B cell (primary cell): ENCODE measurements around the gene DENND2A. TPM values are rescaled to one million over a fixed set of nuclear protein-coding genes. Genes with fewer than 3 reads are reported as not detected.

ENCODE experiments used
- ATAC-seq: fragments of 200-7000 bp; cut with Tn5 transposase; one replicate; pipeline ENCODE4 v1.10.0; 2021; ENCODE audit warnings: low read depth, mild to moderate bottlenecking, moderate number of reproducible peaks, moderate library complexity
- CTCF ChIA-PET: fragments of 350-600 bp; sonication (Branson Sonifier 250); formaldehyde crosslinking; loops from one replicate; lab custom pipeline; 2021; ENCODE audit warnings: antibody characterized with exemption, inconsistent platforms; lab: Charles Lee
- POLR2A ChIA-PET: fragments of 350-600 bp; sonication (Branson Sonifier 250); formaldehyde crosslinking; loops from one replicate; lab custom pipeline; 2021; ENCODE audit warnings: antibody characterized with exemption; lab: Charles Lee
- DNase-seq: peaks from one replicate; pipeline ENCODE4 v3.0.0; 2013
- H2AFZ ChIP-seq: 2 replicates; pipeline ENCODE4 v1.6.1; 2012; ENCODE audit warnings: mild to moderate bottlenecking, low read depth, low read length; ENCODE audit not compliant: insufficient read depth, poor library complexity, severe bottlenecking
- H3K27ac ChIP-seq, 2 donors: 1 replicate in 1 of 2; 2 replicates in 1 of 2; pipeline ENCODE4 v1.5.1; 2012 to 2013; ENCODE audit warnings: low read length in 2 of 2, mild to moderate bottlenecking in 2 of 2, moderate library complexity in 1 of 2
- H3K27me3 ChIP-seq, 4 experiments: fragments of 200-600 bp in 1 of 4; sonication (generic) in 1 of 4; replicated peaks in 1 of 4; 1 replicate in 2 of 4; 2 replicates in 2 of 4; pipeline versions ENCODE4 v1.6.1 to v1.7.0; 2013 to 2016; ENCODE audit warnings: low read length in 3 of 4, mild to moderate bottlenecking in 2 of 4, mixed read lengths in 1 of 4, moderate library complexity in 1 of 4; ENCODE audit not compliant: insufficient read depth in 4 of 4, control insufficient read depth in 3 of 4; ENCODE audit errors: control extremely low read depth in 1 of 4
- H3K36me3 ChIP-seq, 2 experiments: replicated peaks in 1 of 2; 1 replicate in 1 of 2; 2 replicates in 1 of 2; pipeline versions ENCODE4 v1.6.1 to v1.7.1; 2013; ENCODE audit warnings: low read length in 1 of 2; ENCODE audit not compliant: insufficient read depth in 2 of 2, control insufficient read depth in 1 of 2; ENCODE audit errors: control extremely low read depth in 1 of 2, extremely low read depth in 1 of 2
- H3K4me1 ChIP-seq, 2 donors: fragments of 200-600 bp in 1 of 2; sonication (generic) in 1 of 2; 1 replicate in 1 of 2; 2 replicates in 1 of 2; pipeline versions ENCODE4 v1.5.1 to v1.6.1; 2013 to 2017; ENCODE audit warnings: low read length in 2 of 2; ENCODE audit not compliant: control insufficient read depth in 2 of 2, insufficient read depth in 2 of 2
- H3K4me2 ChIP-seq: replicated peaks from 2 replicates; pipeline ENCODE3; 2012; ENCODE audit warnings: mild to moderate bottlenecking, low read depth, low read length; ENCODE audit not compliant: poor library complexity, severe bottlenecking
- H3K4me3 ChIP-seq, 5 experiments: fragments of 200-600 bp in 1 of 5; sonication (generic) in 1 of 5; 1 replicate in 3 of 5; 2 replicates in 2 of 5; pipeline versions ENCODE4 v1.5.1 to v1.7.0; 2011 to 2016; ENCODE audit warnings: low read length in 4 of 5, mild to moderate bottlenecking in 4 of 5, low read depth in 2 of 5, control low read depth in 1 of 5, moderate library complexity in 1 of 5; ENCODE audit not compliant: insufficient read depth in 1 of 5; ENCODE audit errors: control extremely low read depth in 1 of 5, extremely low read depth in 1 of 5
- H3K79me2 ChIP-seq: fragments of 200-600 bp; sonication (generic); one replicate; pipeline ENCODE4 v1.6.0; 2016; ENCODE audit warnings: low read length; ENCODE audit not compliant: control insufficient read depth, insufficient read depth
- H3K9ac ChIP-seq: fragments of 200-600 bp; sonication (generic); 2 replicates; pipeline ENCODE4 v1.6.1; 2017; ENCODE audit warnings: mild to moderate bottlenecking, low read length, moderate library complexity
- H3K9me3 ChIP-seq, 3 donors: one replicate each; pipeline versions ENCODE4 v1.6.1 to v1.7.1; 2013; ENCODE audit warnings: low read length in 2 of 3; ENCODE audit not compliant: control insufficient read depth in 2 of 3, insufficient read depth in 1 of 3; ENCODE audit errors: control extremely low read depth in 1 of 3
- H4K20me1 ChIP-seq: 2 replicates; pipeline ENCODE4 v1.6.0; 2012; ENCODE audit warnings: mild to moderate bottlenecking, low read length; ENCODE audit not compliant: insufficient read depth, control insufficient read depth, poor library complexity, severe bottlenecking
- H3K27ac Mint-ChIP-seq: one replicate; pipeline ENCODE4 v1.8.0; 2021; ENCODE audit warnings: mixed read lengths
- H3K27me3 Mint-ChIP-seq: one replicate; pipeline ENCODE4 v1.8.0; 2021; ENCODE audit warnings: mixed read lengths
- H3K4me1 Mint-ChIP-seq: one replicate; pipeline ENCODE4 v1.8.0; 2021; ENCODE audit warnings: mixed read lengths
- H3K4me3 Mint-ChIP-seq: one replicate; pipeline ENCODE4 v1.8.0; 2021; ENCODE audit warnings: mixed read lengths
- H3K9me3 Mint-ChIP-seq: one replicate; pipeline ENCODE4 v1.8.0; 2022; ENCODE audit warnings: mixed read lengths; ENCODE audit not compliant: insufficient read depth
- CTCF ChIP-seq: fragments of 200-600 bp; IDR thresholded peaks from one replicate; pipeline ENCODE4 v1.8.0; 2022; ENCODE audit warnings: antibody characterized with exemption, mild to moderate bottlenecking
- EZH2 ChIP-seq: IDR thresholded peaks from 2 replicates; pipeline ENCODE4 v1.6.1; 2012; ENCODE audit warnings: borderline replicate concordance, low read depth, mild to moderate bottlenecking, moderate library complexity, low read length; ENCODE audit not compliant: insufficient read depth, poor library complexity, severe bottlenecking
- WGBS: methylation state at CpG from one replicate; pipeline ENCODE4 v1.1.5; 2013; ENCODE audit warnings: missing lambda C conversion rate; ENCODE audit not compliant: insufficient coverage; 5-methylcytosine and 5-hydroxymethylcytosine counted together
- intact Hi-C: fragments of 100-400 bp; cut with micrococcal nuclease; formaldehyde crosslinking; loops from one replicate; pipeline ENCODE4 v1.10.0; 2022
- polyA plus RNA-seq: library from polyadenylated mRNA; depleted of rRNA; stranded (reverse); fragments of >200 nt; gene quantifications from 2 replicates; pipeline ENCODE4 v1.2.3, GENCODE V29; 2012
- total RNA-seq, 2 donors: library from RNA; stranded (reverse); fragments of 120-200 nt in 1 of 2; gene quantifications; 1 replicate in 1 of 2; 2 replicates in 1 of 2; pipeline versions ENCODE4 v1.2.3 to v1.2.4, GENCODE V29; 2013 to 2022

Gene DENND2A
- total and polyA plus RNA-seq, 2 donors (not counting 1 experiment from before 2014, with no cell fraction given): 0.31 TPM; not detected in 1

DNA sequence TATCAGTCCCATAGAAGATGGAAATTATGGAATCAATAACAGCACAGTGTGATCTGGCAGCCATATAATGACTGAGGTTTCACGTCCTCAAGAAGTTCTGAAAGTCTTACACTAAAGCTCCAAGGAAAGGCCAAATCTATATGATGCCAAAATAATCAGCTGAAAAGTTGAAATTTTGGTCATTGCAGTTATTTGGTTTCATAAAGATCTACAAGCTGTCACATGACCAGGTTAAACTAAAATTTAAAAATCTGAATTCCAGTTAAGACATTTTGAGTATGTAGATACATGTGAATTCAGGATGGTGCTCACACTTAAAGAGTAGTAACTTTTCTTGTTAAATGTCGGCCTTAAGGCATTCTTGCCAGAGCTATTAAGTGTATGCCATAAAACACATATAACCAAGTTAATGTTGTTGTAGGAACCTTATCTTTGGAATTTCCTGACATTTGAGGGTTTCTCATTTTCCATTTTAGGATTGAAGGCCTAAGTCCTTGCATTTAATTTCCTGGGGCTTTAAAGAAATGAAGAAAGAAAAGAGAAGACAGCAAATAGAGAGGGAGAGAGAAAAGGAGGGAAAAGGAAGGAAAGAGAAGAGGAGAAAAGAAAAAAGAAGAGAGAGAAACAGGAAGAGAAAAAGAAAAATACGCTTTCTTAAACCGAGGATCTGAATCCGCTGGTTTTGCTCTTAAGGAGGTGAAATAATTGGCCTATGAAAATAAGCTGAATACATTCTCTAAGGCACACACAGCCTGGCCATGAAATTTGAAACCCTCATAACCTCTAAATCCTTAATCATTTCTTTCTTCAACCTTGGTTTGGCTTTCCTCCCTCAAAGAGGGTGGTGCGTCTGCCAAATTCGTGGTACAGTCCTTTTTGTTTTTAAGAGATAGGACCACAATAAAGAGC lies 43.8 kb downstream of the DENND2A start:
- H3K27me3 Mint-ChIP-seq: peaks cover 26% of the 10 kb centered on the region
- Histone ChIP-seq H3K4me1 (no peaks in the 10 kb centered on the region), H3K9me3 (no peaks in the 10 kb centered on the region), H3K36me3 (no peaks in the 10 kb centered on the region), H3K4me2 (no peak overlapping the region), H4K20me1 (no peaks in the 10 kb centered on the region), H2AFZ (no peak overlapping the region), H3K27ac (no peak overlapping the region), H3K27me3 (peaks cover 0 to 16% (median 2%) of the 10 kb centered on the region in 4 experiments), H3K79me2 (no peaks in the 10 kb centered on the region), H3K9ac (no peak overlapping the region), H3K4me3 (no peak overlapping the region)
- WGBS: 100% methylated on average over 1 of the region's 7 CpGs
- CTCF ChIA-PET: interaction anchor here (0.7 kb wide), 1 partner anchor 9 kb away, joined by 3 read pairs; no protein-coding TSS in a partner anchor
- DNase-seq (no peak), ATAC-seq (no peak)
- no peaks in the 10 kb centered on the region for H3K9me3 Mint-ChIP-seq
- POLR2A ChIA-PET: interaction anchor here (0.5 kb wide), 1 partner anchor 86 kb away, joined by 4 read pairs; no protein-coding TSS in a partner anchor
- TF ChIP-seq CTCF: no peak
- TF ChIP-seq EZH2: no peak
- H3K4me3 Mint-ChIP-seq: no peak overlapping the region
- intact Hi-C loops: no loop called here
- no peak overlapping the region for H3K27ac Mint-ChIP-seq
- no peaks in the 10 kb centered on the region for H3K4me1 Mint-ChIP-seq
